Fibroblast of the aortic adventitia (primary cell): ENCODE measurements around the gene PRUNE1. TPM values are rescaled to one million over a fixed set of nuclear protein-coding genes. Genes with fewer than 3 reads are reported as not detected.
A peak's percentile ranks its signal among the peaks of the same experiment; 100 is the strongest.

Experiments used
- DNase-seq: peaks from one replicate; pipeline ENCODE4 v3.0.0-alpha.2; 2010; ENCODE audit warnings: low read depth
- H3K4me3 ChIP-seq: 2 replicates; pipeline ENCODE4 v1.5.1; 2011; ENCODE audit warnings: low read depth, mild to moderate bottlenecking, control low read depth, low read length, moderate library complexity
- CTCF ChIP-seq: IDR thresholded peaks from 2 replicates; pipeline ENCODE4 v1.5.1; 2011; ENCODE audit warnings: mild to moderate bottlenecking, low read length, control low read depth, inconsistent platforms; ENCODE audit not compliant: insufficient read depth
- total RNA-seq: library from RNA; depleted of rRNA; stranded (reverse); fragments of >200 nt; gene quantifications from 2 replicates; pipeline ENCODE4 v1.2.3, GENCODE V29; 2012; ENCODE audit warnings: low replicate concordance

The PRUNE1 gene
- total RNA-seq, 1 donor: 10.8 TPM

GRCh38 chr1:151061704-151062103 lies 53.5 kb downstream of the PRUNE1 start:
- H3K4me3 ChIP-seq: peak overlapping the region; percentile 89
- TF ChIP-seq CTCF: no peak

GRCh38 chr1:151062741-151063371 lies 54.6 kb downstream of the PRUNE1 start:
- peak; percentile 92 for DNase-seq
- peak overlapping the region; percentile 42 for H3K4me3 ChIP-seq
- no peak for TF ChIP-seq CTCF

More at GRCh38 chr1:151061704-151062103, 53.5 kb downstream of the PRUNE1 start:
- peak; percentile 15 for DNase-seq

- TF ChIP-seq CTCF: no peak
- no peak for DNase-seq
- H3K4me3 ChIP-seq: no peak overlapping the region
Measured at GRCh38 chr1:151065089-151065645, 56.9 kb downstream of the PRUNE1 start.

GRCh38 chr1:151067185-151067584 lies 58.9 kb downstream of the PRUNE1 start:
- TF ChIP-seq CTCF: no peak
- no peak for DNase-seq
- H3K4me3 ChIP-seq: no peak overlapping the region

- TF ChIP-seq CTCF: no peak
- no peak overlapping the region for H3K4me3 ChIP-seq
- DNase-seq: no peak
Measured at GRCh38 chr1:151069103-151069486, 60.8 kb downstream of the PRUNE1 start.

GRCh38 chr1:151070474-151071276 lies 62.4 kb downstream of the PRUNE1 start, which contains the start of gene GABPB2:
GABPB2 (plus strand) TSS chr1:151070761; CDS start chr1:151088190, 17,429 bp downstream.
- TF ChIP-seq CTCF: peak; percentile 95
- H3K4me3 ChIP-seq: peak within 1 kb of the TSS; percentile 83
- DNase-seq: peak; percentile 99
